Measurements from ENCODE around the gene EDEM1. TPM values are rescaled to one million over a fixed set of nuclear protein-coding genes. Genes with fewer than 3 reads are reported as not detected.

The EDEM1 gene
- polyA plus RNA-seq, 1 donor from 2014 or later, result 13.6 TPM

GRCh38 chr3:5221701-5222100 lies 34.2 kb downstream of the EDEM1 start:
- Histone ChIP-seq H3K4me2 (ENCODE audit: low read length) (no peak overlapping the region), H3K36me3 (ENCODE audit: insufficient read depth, low read length) (no peaks in the 10 kb centered on the region), H3K9me2 (ENCODE audit: insufficient read depth, low read length) (no peaks in the 10 kb centered on the region), H4K20me1 (ENCODE audit: insufficient read depth) (no peaks in the 10 kb centered on the region), H3K27me3 (ENCODE audit: insufficient read depth, low read depth, low read length) (no peaks in the 10 kb centered on the region), H3K4me3 (ENCODE audit: low read length) (no peak overlapping the region), H3F3A (ENCODE audit: insufficient read depth, low read length, poor library complexity, severe bottlenecking) (no peaks in the 10 kb centered on the region), H3K79me2 (replicated peaks; ENCODE audit: insufficient read depth, low read length) (no peaks in the 10 kb centered on the region), H3K27ac (ENCODE audit: low read length) (no peak overlapping the region), H3K9me3 (ENCODE audit: low read length) (no peaks in the 10 kb centered on the region), H2AFZ (ENCODE audit: low read depth, low read length) (no peak overlapping the region), H3K9ac (ENCODE audit: low read length) (no peak overlapping the region)
- TF ChIP-seq TAF1 (IDR thresholded peaks at IDR 0.05; ENCODE audit: low read depth), result no peak
- TF ChIP-seq EZH2 (IDR thresholded peaks at IDR 0.05; ENCODE audit: borderline replicate concordance, insufficient read depth, low read length, poor library complexity, severe bottlenecking), result no peak
- no peak for TF ChIP-seq CTCF (IDR thresholded peaks at IDR 0.05; ENCODE audit: poor library complexity, severe bottlenecking)
- TF ChIP-seq MXI1 (conservative IDR thresholded peaks at IDR 0.05; ENCODE audit: poor library complexity, severe bottlenecking), result no peak
- TF ChIP-seq REST (IDR thresholded peaks at IDR 0.05; ENCODE audit: borderline replicate concordance), result no peak
- no peak for TF ChIP-seq POLR2AphosphoS5 (IDR thresholded peaks at IDR 0.05)
- TF ChIP-seq EP300 (conservative IDR thresholded peaks at IDR 0.05; ENCODE audit: poor library complexity, severe bottlenecking), result no peak
- no peak for TF ChIP-seq RAD21 (conservative IDR thresholded peaks at IDR 0.05)
- TF ChIP-seq SMC3 (conservative IDR thresholded peaks at IDR 0.05; ENCODE audit: poor library complexity), result no peak

GRCh38 chr3:5222283-5223005 lies 34.9 kb downstream of the EDEM1 start:
- H3K4me2 ChIP-seq (ENCODE audit: low read length), result no peak overlapping the region
- H3K27me3 ChIP-seq (ENCODE audit: insufficient read depth, low read depth, low read length), result no peaks in the 10 kb centered on the region
- no peak overlapping the region for H2AFZ ChIP-seq (ENCODE audit: low read depth, low read length)

More at GRCh38 chr3:5222283-5223005, 34.9 kb downstream of the EDEM1 start:
- H3K36me3 ChIP-seq (ENCODE audit: insufficient read depth, low read length), result no peaks in the 10 kb centered on the region
- no peak overlapping the region for H3K27ac ChIP-seq (ENCODE audit: low read length)
- no peaks in the 10 kb centered on the region for H3F3A ChIP-seq (ENCODE audit: insufficient read depth, low read length, poor library complexity, severe bottlenecking)
- no peak overlapping the region for H3K4me3 ChIP-seq (ENCODE audit: low read length)
- no peaks in the 10 kb centered on the region for H3K9me2 ChIP-seq (ENCODE audit: insufficient read depth, low read length)
- H3K79me2 ChIP-seq (replicated peaks; ENCODE audit: insufficient read depth, low read length), result no peaks in the 10 kb centered on the region
- H3K9ac ChIP-seq (ENCODE audit: low read length), result no peak overlapping the region
- H3K9me3 ChIP-seq (ENCODE audit: low read length), result no peaks in the 10 kb centered on the region
- no peak for TF ChIP-seq TAF1 (IDR thresholded peaks at IDR 0.05; ENCODE audit: low read depth)
- no peak for TF ChIP-seq POLR2AphosphoS5 (IDR thresholded peaks at IDR 0.05)
- TF ChIP-seq REST (IDR thresholded peaks at IDR 0.05; ENCODE audit: borderline replicate concordance), result no peak
- TF ChIP-seq CTCF (IDR thresholded peaks at IDR 0.05; ENCODE audit: poor library complexity, severe bottlenecking), result no peak
- TF ChIP-seq EZH2 (IDR thresholded peaks at IDR 0.05; ENCODE audit: borderline replicate concordance, insufficient read depth, low read length, poor library complexity, severe bottlenecking), result no peak
- TF ChIP-seq SMC3 (conservative IDR thresholded peaks at IDR 0.05; ENCODE audit: poor library complexity), result no peak
- H4K20me1 ChIP-seq (ENCODE audit: insufficient read depth), result no peaks in the 10 kb centered on the region
